RWPE1 (cell line): ENCODE data around the gene INPP4A.

Source experiments
- CTCF ChIA-PET: fragments of 350-600 bp; sonication (Branson Sonifier 250); formaldehyde crosslinking; extraction: SDS; loops from one replicate; lab custom pipeline; 2021; lab: Yijun Ruan, JAX
- POLR2A ChIA-PET: fragments of 400-600 bp; formaldehyde crosslinking; extraction: SDS; loops from one replicate; lab custom pipeline; 2020; ENCODE audit warnings: antibody characterized with exemption; ENCODE audit not compliant: low non-redundant PET; lab: Yijun Ruan, JAX
- DNase-seq: peaks from one replicate; pipeline ENCODE4 v3.0.0; 2012; ENCODE audit warnings: low spot score
- H3K27ac ChIP-seq: fragments of 450-650 bp; 2 replicates; pipeline ENCODE4 v1.5.1; 2017
- CTCF ChIP-seq: fragments of 450-650 bp; conservative IDR thresholded peaks from 2 replicates; pipeline ENCODE4 v1.5.1; 2017; ENCODE audit warnings: low read depth, mild to moderate bottlenecking

INPP4A gene

GRCh38 chr2:98552499-98553179, 108.0 kb downstream of the INPP4A start:
- ChIA-PET CTCF (interaction anchor here (0.5 to 1.0 kb wide), 3 partner anchors 19 to 746 kb away, joined by 3 read pairs; no protein-coding TSS in a partner anchor), POLR2A (interaction anchor here (0.6 kb wide), 1 partner anchor 142 kb away, joined by 3 read pairs; no protein-coding TSS in a partner anchor)
- no peak overlapping the region for H3K27ac ChIP-seq
- TF ChIP-seq CTCF = no peak
- no peak for DNase-seq

GRCh38 chr2:98554116-98554861, 109.6 kb downstream of the INPP4A start:
- no peak for TF ChIP-seq CTCF
- CTCF ChIA-PET = interaction anchor here (1.0 kb wide), 1 partner anchor 20 kb away, joined by 3 read pairs; no protein-coding TSS in a partner anchor
- POLR2A ChIA-PET = no interaction called here
- no peak for DNase-seq
- no peak overlapping the region for H3K27ac ChIP-seq

- ChIA-PET POLR2A (no interaction called here), CTCF (interaction anchor here (1.1 kb wide), 1 partner anchor 13 kb away, joined by 4 read pairs; no protein-coding TSS in a partner anchor)
- no peak overlapping the region for H3K27ac ChIP-seq
- no peak for DNase-seq
- TF ChIP-seq CTCF = no peak
These were observed 111.0 kb downstream of the INPP4A start for GRCh38 chr2:98555696-98556095.

- POLR2A ChIA-PET = no interaction called here
- no peak for TF ChIP-seq CTCF
- no peak for DNase-seq
- no peak overlapping the region for H3K27ac ChIP-seq
- CTCF ChIA-PET = interaction anchor here (0.6 to 1.1 kb wide), 3 partner anchors 12 to 249 kb away, joined by 3 to 4 read pairs (median 3); no protein-coding TSS in a partner anchor
These were observed 111.8 kb downstream of the INPP4A start for GRCh38 chr2:98556344-98557033.

GRCh38 chr2:98558852-98559530, 114.3 kb downstream of the INPP4A start:
- no peak for TF ChIP-seq CTCF
- no peak overlapping the region for H3K27ac ChIP-seq
- CTCF ChIA-PET = no interaction called here
- no peak for DNase-seq
- POLR2A ChIA-PET = interaction anchor here (0.9 kb wide), 1 partner anchor 43 kb away, joined by 3 read pairs; no protein-coding TSS in a partner anchor
